Smooth muscle cell of the brain vasculature (primary cell): ENCODE measurements around the gene TXNRD2.

ENCODE experiments used
- DNase-seq: peaks from one replicate; pipeline ENCODE4 v3.0.0-alpha.2; 2012; ENCODE audit warnings: low read depth, low spot score

The TXNRD2 gene

GRCh38 chr22:19875531-19876313 lies 65.9 kb downstream of the TXNRD2 start:
- DNase-seq = no peak

GRCh38 chr22:19875061-19875530 lies 66.5 kb downstream of the TXNRD2 start:
- no peak for DNase-seq

- DNase-seq = no peak
Observed at GRCh38 chr22:19874307-19875060, 67.1 kb downstream of the TXNRD2 start.

- DNase-seq = no peak
Observed at GRCh38 chr22:19873960-19874306, 67.7 kb downstream of the TXNRD2 start.

GRCh38 chr22:19873138-19873959 lies 68.3 kb downstream of the TXNRD2 start:
- no peak for DNase-seq

- no peak for DNase-seq
Observed at GRCh38 chr22:19872779-19873137, 68.9 kb downstream of the TXNRD2 start.

- DNase-seq = no peak
Observed at GRCh38 chr22:19871845-19872778, 69.5 kb downstream of the TXNRD2 start.

GRCh38 chr22:19871023-19871844 lies 70.4 kb downstream of the TXNRD2 start:
- DNase-seq = no peak

GRCh38 chr22:19870153-19871022 lies 71.2 kb downstream of the TXNRD2 start:
- no peak for DNase-seq

- DNase-seq = no peak
Observed at GRCh38 chr22:19869497-19870152, 72.0 kb downstream of the TXNRD2 start.

- no peak for DNase-seq
Observed at GRCh38 chr22:19868773-19869471, 72.7 kb downstream of the TXNRD2 start.

GRCh38 chr22:19868333-19868732 lies 73.3 kb downstream of the TXNRD2 start:
- DNase-seq = no peak

GRCh38 chr22:19867617-19868016 lies 74.0 kb downstream of the TXNRD2 start:
- no peak for DNase-seq

GRCh38 chr22:19866665-19867009 lies 75.0 kb downstream of the TXNRD2 start:
- no peak for DNase-seq

- no peak for DNase-seq
Observed at GRCh38 chr22:19865141-19865829, 76.3 kb downstream of the TXNRD2 start.

- DNase-seq = no peak
Observed at GRCh38 chr22:19864538-19865106, 77.0 kb downstream of the TXNRD2 start.

GRCh38 chr22:19863571-19863970 lies 78.0 kb downstream of the TXNRD2 start:
- DNase-seq = no peak
